ENCODE measurements around the gene FXYD6. TPM values are rescaled to one million over a fixed set of nuclear protein-coding genes. Genes with fewer than 3 reads are reported as not detected.

FXYD6 gene
- total RNA-seq, 1 donor from 2014 or later = 45.8 TPM

DNA sequence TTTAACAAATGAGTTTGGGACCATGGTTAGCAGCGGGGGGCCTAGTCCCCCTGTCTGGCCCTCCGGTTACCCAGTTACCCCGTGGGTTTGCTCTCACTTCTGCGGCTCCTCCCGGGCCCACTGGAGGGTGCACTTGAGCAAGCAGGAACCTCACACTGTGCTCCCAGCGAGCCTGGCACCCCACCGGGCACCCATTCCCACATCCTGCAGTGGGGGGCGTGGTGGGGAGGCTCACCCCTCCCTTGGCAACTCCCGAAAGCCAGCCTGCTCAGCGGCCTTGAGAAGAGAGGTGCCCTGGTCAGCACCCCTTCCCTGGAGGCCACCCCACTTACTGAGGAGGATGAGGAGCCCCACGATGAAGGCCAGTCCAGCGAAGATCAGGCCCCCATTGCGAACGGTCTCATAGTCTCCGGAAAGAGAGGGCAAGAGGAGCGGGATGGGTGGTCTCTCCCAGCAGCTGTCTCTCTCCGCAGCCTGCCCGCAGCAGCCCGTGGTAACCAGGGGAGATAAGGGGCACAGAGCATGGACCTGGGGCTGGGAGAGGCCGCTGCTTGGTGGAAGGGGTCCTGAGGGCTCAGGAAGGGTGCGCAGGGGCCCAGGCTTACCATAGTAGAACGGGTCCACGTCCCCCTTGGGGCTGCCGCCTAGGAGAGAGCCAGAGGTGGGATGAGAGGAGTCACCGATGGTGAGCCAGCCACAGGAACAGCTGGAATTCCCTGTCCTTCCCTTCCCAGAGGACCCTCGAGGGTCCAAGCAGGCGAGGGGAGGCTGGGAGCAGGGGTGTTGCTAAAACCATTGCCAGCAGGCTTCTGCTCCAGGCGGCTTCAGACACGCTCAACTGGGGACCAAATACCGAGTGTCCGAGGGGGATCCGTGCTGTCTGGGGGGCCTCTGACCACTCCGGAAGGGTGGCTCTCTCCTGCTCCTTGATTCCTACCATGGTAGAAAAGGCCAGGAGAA lies 54.1 kb downstream of the FXYD6 start:
- peak overlapping the region; percentile 56 for H3K4me3 ChIP-seq (ENCODE audit: low read depth, low read length)
- DNase-seq (ENCODE audit: low read depth) = no peak
- H3K27me3 ChIP-seq (ENCODE audit: control insufficient read depth, insufficient read depth, low read length) = no peaks in the 10 kb centered on the region
- H3K36me3 ChIP-seq (ENCODE audit: control insufficient read depth, insufficient read depth, low read length) = no peaks in the 10 kb centered on the region
- TF ChIP-seq, protein P1, sequence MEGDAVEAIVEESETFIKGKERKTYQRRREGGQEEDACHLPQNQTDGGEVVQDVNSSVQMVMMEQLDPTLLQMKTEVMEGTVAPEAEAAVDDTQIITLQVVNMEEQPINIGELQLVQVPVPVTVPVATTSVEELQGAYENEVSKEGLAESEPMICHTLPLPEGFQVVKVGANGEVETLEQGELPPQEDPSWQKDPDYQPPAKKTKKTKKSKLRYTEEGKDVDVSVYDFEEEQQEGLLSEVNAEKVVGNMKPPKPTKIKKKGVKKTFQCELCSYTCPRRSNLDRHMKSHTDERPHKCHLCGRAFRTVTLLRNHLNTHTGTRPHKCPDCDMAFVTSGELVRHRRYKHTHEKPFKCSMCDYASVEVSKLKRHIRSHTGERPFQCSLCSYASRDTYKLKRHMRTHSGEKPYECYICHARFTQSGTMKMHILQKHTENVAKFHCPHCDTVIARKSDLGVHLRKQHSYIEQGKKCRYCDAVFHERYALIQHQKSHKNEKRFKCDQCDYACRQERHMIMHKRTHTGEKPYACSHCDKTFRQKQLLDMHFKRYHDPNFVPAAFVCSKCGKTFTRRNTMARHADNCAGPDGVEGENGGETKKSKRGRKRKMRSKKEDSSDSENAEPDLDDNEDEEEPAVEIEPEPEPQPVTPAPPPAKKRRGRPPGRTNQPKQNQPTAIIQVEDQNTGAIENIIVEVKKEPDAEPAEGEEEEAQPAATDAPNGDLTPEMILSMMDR (IDR thresholded peaks at IDR 0.05; ENCODE audit: insufficient read depth, low read length, poor library complexity, severe bottlenecking) = peak; percentile 92

DNA sequence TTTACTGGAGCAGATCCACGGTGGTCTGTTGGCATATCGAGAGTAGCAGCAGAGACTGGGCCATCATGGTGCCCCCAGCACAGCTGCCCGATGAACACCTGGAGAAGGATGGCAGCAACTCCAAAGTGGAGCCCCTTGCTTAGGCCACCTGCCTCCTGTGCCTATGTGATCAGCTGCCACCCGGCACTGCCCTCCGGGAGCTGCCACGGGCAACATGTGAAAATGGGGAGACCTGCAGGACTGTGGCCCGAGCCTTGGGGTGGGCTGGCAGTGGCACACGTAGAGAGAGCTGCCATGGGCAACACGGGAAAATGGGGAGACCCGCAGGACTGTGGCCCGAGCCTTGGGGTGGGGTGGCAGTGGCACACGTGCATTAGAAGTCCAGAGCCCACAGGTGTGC lies 55.0 kb downstream of the FXYD6 start:
- DNase-seq (ENCODE audit: low read depth) = no peak
- Histone ChIP-seq H3K36me3 (ENCODE audit: control insufficient read depth, insufficient read depth, low read length) (no peaks in the 10 kb centered on the region), H3K27me3 (ENCODE audit: control insufficient read depth, insufficient read depth, low read length) (no peaks in the 10 kb centered on the region), H3K4me3 (ENCODE audit: low read depth, low read length) (no peak overlapping the region)
- TF ChIP-seq, protein P1 (IDR thresholded peaks at IDR 0.05; ENCODE audit: insufficient read depth, low read length, poor library complexity, severe bottlenecking) = no peak

DNA sequence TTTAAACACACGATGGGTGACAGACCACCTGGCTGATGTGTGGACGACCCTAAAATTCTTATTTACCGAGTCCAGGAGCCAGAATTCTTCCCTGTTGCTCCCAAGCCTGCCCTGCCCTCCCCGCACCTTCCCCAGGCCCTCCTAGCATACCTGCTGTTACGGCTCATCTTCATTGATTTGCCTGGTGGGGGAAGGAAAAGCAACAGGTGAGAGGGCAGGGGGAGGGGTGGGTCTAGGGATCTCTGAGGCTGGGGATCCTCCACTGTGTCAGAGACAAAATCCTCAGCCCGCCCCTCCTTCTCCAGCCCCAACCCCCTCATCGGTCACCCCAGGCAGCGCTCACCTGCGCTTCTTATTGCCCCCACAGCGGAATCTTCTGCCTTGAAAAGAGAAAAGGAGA lies 55.9 kb downstream of the FXYD6 start:
- no peak overlapping the region for H3K4me3 ChIP-seq (ENCODE audit: low read depth, low read length)
- TF ChIP-seq, protein P1 (IDR thresholded peaks at IDR 0.05; ENCODE audit: insufficient read depth, low read length, poor library complexity, severe bottlenecking) = no peak
- DNase-seq (ENCODE audit: low read depth) = no peak
- no peaks in the 10 kb centered on the region for H3K27me3 ChIP-seq (ENCODE audit: control insufficient read depth, insufficient read depth, low read length)
- no peaks in the 10 kb centered on the region for H3K36me3 ChIP-seq (ENCODE audit: control insufficient read depth, insufficient read depth, low read length)

DNA sequence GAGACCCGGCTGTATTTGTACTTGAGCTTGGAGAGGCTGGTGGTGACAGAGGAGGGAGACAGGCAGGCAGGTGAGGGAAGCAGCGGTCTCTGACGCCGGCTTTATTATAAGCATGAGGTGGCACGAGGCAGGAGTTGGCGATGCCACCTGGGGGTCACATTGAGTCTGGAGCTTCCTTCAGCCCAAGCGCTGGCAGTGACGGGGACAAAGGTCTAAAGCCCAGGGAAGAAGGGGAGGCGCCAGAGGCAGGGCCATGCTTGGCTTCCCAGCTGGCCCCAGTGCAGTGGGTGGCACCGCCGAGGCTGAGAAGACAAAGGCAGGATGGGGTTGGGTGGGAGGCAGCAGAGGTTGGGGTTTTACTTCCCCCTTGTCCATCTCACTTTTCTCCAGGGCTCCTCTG lies 56.4 kb downstream of the FXYD6 start:
- H3K36me3 ChIP-seq (ENCODE audit: control insufficient read depth, insufficient read depth, low read length) = no peaks in the 10 kb centered on the region
- DNase-seq (ENCODE audit: low read depth) = no peak
- H3K27me3 ChIP-seq (ENCODE audit: control insufficient read depth, insufficient read depth, low read length) = no peaks in the 10 kb centered on the region
- no peak overlapping the region for H3K4me3 ChIP-seq (ENCODE audit: low read depth, low read length)
- TF ChIP-seq, protein P1 (IDR thresholded peaks at IDR 0.05; ENCODE audit: insufficient read depth, low read length, poor library complexity, severe bottlenecking) = no peak

DNA sequence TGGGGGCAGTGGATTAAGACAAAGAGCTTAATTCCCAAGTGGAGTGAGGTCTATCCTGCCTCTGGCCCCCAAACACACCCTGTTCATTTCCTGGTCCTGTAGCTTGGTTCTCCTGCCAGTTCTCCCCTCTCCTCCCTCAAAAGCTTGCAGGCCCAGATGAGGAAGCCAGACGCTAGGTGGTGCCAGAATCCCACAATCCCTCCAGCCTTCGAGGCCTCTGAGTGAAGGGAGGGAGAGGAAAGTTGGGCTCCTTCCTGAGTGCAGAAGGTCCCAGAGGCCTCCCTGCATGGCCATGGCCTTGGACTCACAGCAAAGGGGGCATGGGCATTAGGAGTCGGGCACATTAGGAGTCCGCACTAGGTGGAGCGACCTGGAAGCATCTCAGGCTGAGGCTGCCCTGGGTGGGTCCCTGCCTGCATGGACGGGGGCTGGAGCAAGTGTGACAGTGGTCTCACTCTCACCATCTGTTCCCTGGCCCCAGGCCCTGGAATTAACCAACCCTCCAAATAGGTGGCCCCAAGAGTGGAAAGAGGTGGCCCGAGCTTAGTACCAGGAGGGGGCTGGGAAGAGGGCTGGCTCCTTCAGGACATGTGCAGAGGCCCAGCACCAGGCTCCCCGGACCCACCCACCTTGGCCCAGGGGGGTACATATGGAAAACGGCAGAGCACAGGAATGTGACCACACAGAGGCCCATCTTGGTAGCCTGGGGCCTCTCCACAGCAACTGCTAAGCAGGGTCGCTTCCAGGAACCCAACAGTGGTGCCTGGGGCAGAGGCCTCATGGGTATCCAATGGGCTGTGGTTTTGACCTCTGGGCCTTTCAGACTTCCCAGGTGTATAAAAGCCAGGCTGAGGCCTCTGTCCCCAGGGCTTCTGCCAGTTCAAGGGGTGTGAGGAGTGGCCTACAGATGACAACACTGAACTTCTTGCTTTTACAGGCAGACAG lies 57.1 kb downstream of the FXYD6 start:
- Histone ChIP-seq H3K36me3 (ENCODE audit: control insufficient read depth, insufficient read depth, low read length) (no peaks in the 10 kb centered on the region), H3K4me3 (ENCODE audit: low read depth, low read length) (no peak overlapping the region), H3K27me3 (ENCODE audit: control insufficient read depth, insufficient read depth, low read length) (no peaks in the 10 kb centered on the region)
- TF ChIP-seq, protein P1 (IDR thresholded peaks at IDR 0.05; ENCODE audit: insufficient read depth, low read length, poor library complexity, severe bottlenecking) = peak; percentile 72
- no peak for DNase-seq (ENCODE audit: low read depth)

Measured in kidney epithelial cell (primary cell).